Upper lobe of left lung (tissue), 4 donors: ENCODE measurements around the gene SETMAR.

Experiments used
- CTCF ChIP-seq, 6 experiments: fragments of 450-650 bp in 4 of 6; fragments of 200-600 bp in 2 of 6; sonication (generic) in 2 of 6; IDR thresholded peaks; one replicate each; pipeline ENCODE4 v1.5.1; 2016 to 2019; ENCODE audit warnings: antibody characterized with exemption in 6 of 6
- EP300 ChIP-seq, 4 donors: sonication (generic); formaldehyde crosslinking; IDR thresholded peaks; one replicate each; pipeline ENCODE4 v1.5.1; 2017; ENCODE audit warnings: antibody characterized with exemption in 4 of 4, control low read depth in 2 of 4
- POLR2A ChIP-seq, 4 donors: fragments of 450-650 bp; IDR thresholded peaks; one replicate each; pipeline ENCODE4 v1.5.1; 2016 to 2017; ENCODE audit warnings: antibody characterized with exemption in 4 of 4, mild to moderate bottlenecking in 2 of 4
- POLR2AphosphoS5 ChIP-seq, 2 donors: sonication (generic); formaldehyde crosslinking; IDR thresholded peaks; one replicate each; pipeline ENCODE4 v1.5.1; 2017; ENCODE audit warnings: antibody characterized with exemption in 2 of 2

GRCh38 chr3:4355401-4356219 lies 52.4 kb downstream of the SETMAR start:
- no peak for TF ChIP-seq CTCF (IDR thresholded peaks at IDR 0.05)
- no peak for TF ChIP-seq POLR2AphosphoS5 (IDR thresholded peaks at IDR 0.05)
- no peak for TF ChIP-seq POLR2A (IDR thresholded peaks at IDR 0.05)
- no peak for TF ChIP-seq EP300 (IDR thresholded peaks at IDR 0.05)
